Smooth muscle cell (in vitro differentiated cells): ENCODE measurements around the gene UBE2L3. TPM values are rescaled to one million over a fixed set of nuclear protein-coding genes. Genes with fewer than 3 reads are reported as not detected.

Source experiments
- DNase-seq: peaks from one replicate; lab custom pipeline; 2025; ENCODE audit not compliant: unreplicated experiment; lab: John Stamatoyannopoulos, UW
- H2AFZ ChIP-seq: fragments of 200-600 bp; sonication (generic); 2 replicates; pipeline ENCODE4 v1.6.0; 2016; ENCODE audit warnings: antibody characterized with exemption, low read depth, mild to moderate bottlenecking
- H3F3A ChIP-seq: fragments of 200-600 bp; sonication (generic); 2 replicates; pipeline ENCODE4 v1.6.0; 2017; ENCODE audit warnings: antibody characterized with exemption, low read depth
- H3K27ac ChIP-seq: fragments of 200-600 bp; sonication (generic); 2 replicates; pipeline ENCODE4 v1.5.1; 2016; ENCODE audit warnings: low read depth, mild to moderate bottlenecking
- H3K27me3 ChIP-seq: fragments of 200-600 bp; sonication (generic); 2 replicates; pipeline ENCODE4 v1.6.1; 2016; ENCODE audit warnings: low read depth, mild to moderate bottlenecking
- H3K36me3 ChIP-seq: fragments of 200-600 bp; sonication (generic); 2 replicates; pipeline ENCODE4 v1.5.1; 2016; ENCODE audit warnings: low read depth
- H3K4me1 ChIP-seq: fragments of 200-600 bp; sonication (generic); 2 replicates; pipeline ENCODE4 v1.5.1; 2016; ENCODE audit warnings: low read depth
- H3K4me2 ChIP-seq: fragments of 200-600 bp; sonication (generic); 2 replicates; pipeline ENCODE4 v1.6.0; 2016; ENCODE audit warnings: mild to moderate bottlenecking
- H3K4me3 ChIP-seq: fragments of 200-600 bp; sonication (generic); 2 replicates; pipeline ENCODE4 v1.5.1; 2016; ENCODE audit warnings: mild to moderate bottlenecking
- H3K79me2 ChIP-seq: fragments of 200-600 bp; sonication (generic); 2 replicates; pipeline ENCODE4 v1.6.0; 2016; ENCODE audit warnings: low read depth, mild to moderate bottlenecking
- H3K9ac ChIP-seq: fragments of 200-600 bp; sonication (generic); 2 replicates; pipeline ENCODE4 v1.6.0; 2016; ENCODE audit warnings: low read depth
- H3K9me3 ChIP-seq: fragments of 200-600 bp; sonication (generic); replicated peaks from 2 replicates; pipeline ENCODE4 v1.5.1; 2016; ENCODE audit warnings: low read depth
- H4K20me1 ChIP-seq: fragments of 200-600 bp; sonication (generic); 2 replicates; pipeline ENCODE4 v1.6.0; 2016; ENCODE audit warnings: low read depth
- CTCF ChIP-seq: fragments of 200-600 bp; sonication (generic); IDR thresholded peaks from 2 replicates; pipeline ENCODE4 v1.5.1; 2017; ENCODE audit warnings: borderline replicate concordance, mild to moderate bottlenecking, antibody characterized with exemption; ENCODE audit not compliant: insufficient read depth, poor library complexity, severe bottlenecking
- WGBS: methylation state at CpG from one replicate; pipeline ENCODE4 v1.1.7; 2016; ENCODE audit warnings: low lambda C conversion rate; 5-methylcytosine and 5-hydroxymethylcytosine counted together
- polyA plus RNA-seq: library from polyadenylated mRNA; unstranded; fragments of >200 nt; fragmentation: Nextera tagmentation; extraction: Ambion mirVana; gene quantifications from 2 replicates; pipeline ENCODE4 v1.2.1, GENCODE V29; 2016
- total RNA-seq: library from RNA; depleted of rRNA; stranded (reverse); fragments of >200 nt; gene quantifications from 2 replicates; pipeline ENCODE4 v1.2.3, GENCODE V29; 2014

Gene UBE2L3
- total and polyA plus RNA-seq, 2 experiments from 2014 or later: 65.4 to 89.3 TPM

GRCh38 chr22:21651521-21652009, 84.1 kb downstream of the UBE2L3 start:
- no peak for TF ChIP-seq CTCF
- H3K36me3 ChIP-seq: no peaks in the 10 kb centered on the region

GRCh38 chr22:21652010-21652546, 84.6 kb downstream of the UBE2L3 start:
- Histone ChIP-seq H3K79me2 (no peaks in the 10 kb centered on the region), H2AFZ (peak overlapping the region; percentile 90), H3K36me3 (no peaks in the 10 kb centered on the region), H3K4me3 (peak overlapping the region; percentile 72), H3K27me3 (no peaks in the 10 kb centered on the region), H3K4me1 (peaks cover 19% of the 10 kb centered on the region), H3K9me3 (no peaks in the 10 kb centered on the region), H3K9ac (peak overlapping the region; percentile 63), H3K27ac (peak overlapping the region; percentile 50), H3F3A (no peaks in the 10 kb centered on the region), H4K20me1 (peaks cover 2% of the 10 kb centered on the region), H3K4me2 (peak overlapping the region; percentile 92)
- DNase-seq: peak; percentile 73
- no peak for TF ChIP-seq CTCF
- WGBS: 1% methylated on average over 40 of the region's 44 CpGs

More at GRCh38 chr22:21651521-21652009, 84.1 kb downstream of the UBE2L3 start:
- H3K9me3 ChIP-seq: no peaks in the 10 kb centered on the region
- no peaks in the 10 kb centered on the region for H3K79me2 ChIP-seq
- H3F3A ChIP-seq: no peaks in the 10 kb centered on the region
- WGBS: 1% methylated on average over 29 of the region's 29 CpGs
- H3K9ac ChIP-seq: peak overlapping the region; percentile 63
- peak overlapping the region; percentile 50 for H3K27ac ChIP-seq
- H2AFZ ChIP-seq: peak overlapping the region; percentile 90
- H3K4me2 ChIP-seq: peak overlapping the region; percentile 92
- peaks cover 19% of the 10 kb centered on the region for H3K4me1 ChIP-seq
- no peak for DNase-seq
- H4K20me1 ChIP-seq: peaks cover 6% of the 10 kb centered on the region
- H3K4me3 ChIP-seq: peak overlapping the region; percentile 72
- H3K27me3 ChIP-seq: no peaks in the 10 kb centered on the region

GRCh38 chr22:21652547-21653545, 85.3 kb downstream of the UBE2L3 start:
- H3K27ac ChIP-seq: no peak overlapping the region
- H4K20me1 ChIP-seq: no peaks in the 10 kb centered on the region
- TF ChIP-seq CTCF: no peak
- DNase-seq: no peak
- H2AFZ ChIP-seq: peak overlapping the region; percentile 90
- H3K4me2 ChIP-seq: peak overlapping the region; percentile 92
- no peaks in the 10 kb centered on the region for H3K36me3 ChIP-seq
- H3K79me2 ChIP-seq: no peaks in the 10 kb centered on the region
- H3F3A ChIP-seq: no peaks in the 10 kb centered on the region
- no peaks in the 10 kb centered on the region for H3K27me3 ChIP-seq
- WGBS: 10% methylated on average over 34 of the region's 40 CpGs
- H3K4me3 ChIP-seq: peak overlapping the region; percentile 72
- peaks cover 20% of the 10 kb centered on the region for H3K4me1 ChIP-seq
- H3K9me3 ChIP-seq: no peaks in the 10 kb centered on the region
- peak overlapping the region; percentile 9 for H3K9ac ChIP-seq
